Activated CD8-positive, alpha-beta memory T cell treated with anti-CD3 and anti-CD28 coated beads, Interleukin-2, amount 50 U/mL, for 1 hour (primary cell): Measurements from ENCODE around the gene RERE.

Source experiments
- DNase-seq: peaks from one replicate; pipeline ENCODE4 v3.0.0-alpha.2; 2020; ENCODE audit errors: extremely low read depth

RERE gene

GRCh38 chr1:8333246-8333987 lies 484.0 kb downstream of the RERE start:
- no peak for DNase-seq

- DNase-seq: no peak
Measured at GRCh38 chr1:8332806-8333205, 484.6 kb downstream of the RERE start.

- no peak for DNase-seq
Measured at GRCh38 chr1:8330271-8331125, 486.9 kb downstream of the RERE start.

GRCh38 chr1:8329858-8330257 lies 487.6 kb downstream of the RERE start:
- no peak for DNase-seq

- no peak for DNase-seq
Measured at GRCh38 chr1:8329439-8329838, 488.0 kb downstream of the RERE start.

GRCh38 chr1:8328271-8328670 lies 489.2 kb downstream of the RERE start:
- no peak for DNase-seq

- no peak for DNase-seq
Measured at GRCh38 chr1:8326265-8326664, 491.2 kb downstream of the RERE start.

GRCh38 chr1:8325771-8326170 lies 491.7 kb downstream of the RERE start:
- DNase-seq: no peak

- DNase-seq: no peak
Measured at GRCh38 chr1:8324176-8324810, 493.1 kb downstream of the RERE start.

- DNase-seq: no peak
Measured at GRCh38 chr1:8323706-8324105, 493.7 kb downstream of the RERE start.

- no peak for DNase-seq
Measured at GRCh38 chr1:8321612-8322011, 495.8 kb downstream of the RERE start.

GRCh38 chr1:8318436-8318835 lies 499.0 kb downstream of the RERE start:
- DNase-seq: no peak

GRCh38 chr1:8317647-8318381 lies 499.6 kb downstream of the RERE start, which contains the start of gene SLC45A1:
TSS of gene SLC45A1 (plus strand) at chr1:8318114. CDS start at chr1:8324330, 6,216 bp downstream.
- DNase-seq: peak; percentile 22

- DNase-seq: no peak
Measured at GRCh38 chr1:8315573-8316475, 501.6 kb downstream of the RERE start.

GRCh38 chr1:8314346-8315280 lies 502.8 kb downstream of the RERE start:
- DNase-seq: peak; percentile 8

GRCh38 chr1:8313231-8313630 lies 504.2 kb downstream of the RERE start:
- DNase-seq: no peak

GRCh38 chr1:8312235-8313218 lies 504.9 kb downstream of the RERE start:
- no peak for DNase-seq

GRCh38 chr1:8311068-8311718 lies 506.2 kb downstream of the RERE start:
- DNase-seq: no peak
